ENCODE measurements around the gene UBASH3B. TPM values are rescaled to one million over a fixed set of nuclear protein-coding genes. Genes with fewer than 3 reads are reported as not detected.

Gene UBASH3B
- total RNA-seq, 4 donors from 2014 or later = 2.7 to 16.4 (median 9.7) TPM

DNA sequence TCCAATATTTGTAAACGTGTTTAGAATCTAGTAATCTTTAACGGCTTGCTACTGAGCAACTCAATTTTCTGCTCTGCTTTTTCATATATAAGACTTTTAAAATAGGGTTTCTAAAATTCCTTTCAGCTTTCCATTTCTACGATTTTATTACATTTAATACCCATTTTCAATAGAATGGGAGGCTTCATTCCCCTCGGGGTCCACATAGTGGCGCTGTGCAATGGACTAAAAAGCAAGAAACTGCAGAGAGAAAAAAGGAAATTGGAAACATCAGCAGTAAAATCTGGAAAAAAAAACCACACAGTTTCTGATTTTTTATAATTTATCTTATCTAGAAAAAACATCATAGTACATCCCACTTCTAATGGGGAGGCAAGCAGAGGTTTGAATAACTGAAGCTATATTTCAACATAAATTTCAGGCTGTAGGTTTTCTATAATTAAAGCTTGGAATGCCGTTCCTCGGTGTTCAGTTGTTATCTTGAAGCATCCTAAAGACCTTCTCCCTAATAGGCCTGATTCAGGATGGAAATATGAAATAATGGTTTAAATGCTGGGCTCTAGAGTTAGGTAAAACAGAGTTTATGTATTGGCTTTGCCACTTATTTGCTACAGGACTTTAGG is 208.3 kb downstream of the UBASH3B start:
- peaks cover 0 to 9% (median 0%) of the 10 kb centered on the region in 3 donors for H3K4me1 ChIP-seq
- H3K36me3 ChIP-seq = no peaks in the 10 kb centered on the region
- intact Hi-C loops (cut with DNase I) = loop anchor here (5.0 kb wide), 1 partner anchor 158 kb away; no protein-coding TSS in a partner anchor
- no peak for DNase-seq
- 25 to 29% methylated on average over 7 of the region's 7 CpGs for WGBS, 2 donors
- H3K4me3 ChIP-seq = no peak overlapping the region
- no peaks in the 10 kb centered on the region for H3K9me3 ChIP-seq
- H3K27me3 ChIP-seq = peaks cover 0 to 36% (median 0%) of the 10 kb centered on the region in 4 donors
- no peak for TF ChIP-seq POLR2A (IDR thresholded peaks at IDR 0.05)
- TF ChIP-seq, protein P1, sequence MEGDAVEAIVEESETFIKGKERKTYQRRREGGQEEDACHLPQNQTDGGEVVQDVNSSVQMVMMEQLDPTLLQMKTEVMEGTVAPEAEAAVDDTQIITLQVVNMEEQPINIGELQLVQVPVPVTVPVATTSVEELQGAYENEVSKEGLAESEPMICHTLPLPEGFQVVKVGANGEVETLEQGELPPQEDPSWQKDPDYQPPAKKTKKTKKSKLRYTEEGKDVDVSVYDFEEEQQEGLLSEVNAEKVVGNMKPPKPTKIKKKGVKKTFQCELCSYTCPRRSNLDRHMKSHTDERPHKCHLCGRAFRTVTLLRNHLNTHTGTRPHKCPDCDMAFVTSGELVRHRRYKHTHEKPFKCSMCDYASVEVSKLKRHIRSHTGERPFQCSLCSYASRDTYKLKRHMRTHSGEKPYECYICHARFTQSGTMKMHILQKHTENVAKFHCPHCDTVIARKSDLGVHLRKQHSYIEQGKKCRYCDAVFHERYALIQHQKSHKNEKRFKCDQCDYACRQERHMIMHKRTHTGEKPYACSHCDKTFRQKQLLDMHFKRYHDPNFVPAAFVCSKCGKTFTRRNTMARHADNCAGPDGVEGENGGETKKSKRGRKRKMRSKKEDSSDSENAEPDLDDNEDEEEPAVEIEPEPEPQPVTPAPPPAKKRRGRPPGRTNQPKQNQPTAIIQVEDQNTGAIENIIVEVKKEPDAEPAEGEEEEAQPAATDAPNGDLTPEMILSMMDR (IDR thresholded peaks at IDR 0.05) = peak; percentile 56 to 81 (median 78)
- no peak overlapping the region for H3K27ac ChIP-seq

Small RNA genes lying within 50 kb of the gene (small RNA-seq; reads per million reads assigned to genes)
- 0 to 0.27 (median 0) reads per million in 4 donors for gene RF01210

Other genes with a start within 250 kb of the UBASH3B start
- gene CRTAM, start 182.8 kb downstream of the UBASH3B start, total RNA-seq = under 1 TPM in 1 of 4 donors, not detected in 3; 0.19 TPM
- gene JHY, start 227.0 kb downstream of the UBASH3B start, total RNA-seq = 1 to 10 TPM in 2 of 4 donors, under 1 TPM in 2; 0.91 to 3.4 (median 1.2) TPM